HUDEP-2 (cell line): ENCODE results near the gene KBTBD8.

ENCODE experiments used
- DNase-seq, 76 experiments: peaks; one replicate each; lab custom pipeline; 2025; ENCODE audit not compliant: unreplicated experiment in 76 of 76; lab: John Stamatoyannopoulos, UW

KBTBD8 gene, protein sequence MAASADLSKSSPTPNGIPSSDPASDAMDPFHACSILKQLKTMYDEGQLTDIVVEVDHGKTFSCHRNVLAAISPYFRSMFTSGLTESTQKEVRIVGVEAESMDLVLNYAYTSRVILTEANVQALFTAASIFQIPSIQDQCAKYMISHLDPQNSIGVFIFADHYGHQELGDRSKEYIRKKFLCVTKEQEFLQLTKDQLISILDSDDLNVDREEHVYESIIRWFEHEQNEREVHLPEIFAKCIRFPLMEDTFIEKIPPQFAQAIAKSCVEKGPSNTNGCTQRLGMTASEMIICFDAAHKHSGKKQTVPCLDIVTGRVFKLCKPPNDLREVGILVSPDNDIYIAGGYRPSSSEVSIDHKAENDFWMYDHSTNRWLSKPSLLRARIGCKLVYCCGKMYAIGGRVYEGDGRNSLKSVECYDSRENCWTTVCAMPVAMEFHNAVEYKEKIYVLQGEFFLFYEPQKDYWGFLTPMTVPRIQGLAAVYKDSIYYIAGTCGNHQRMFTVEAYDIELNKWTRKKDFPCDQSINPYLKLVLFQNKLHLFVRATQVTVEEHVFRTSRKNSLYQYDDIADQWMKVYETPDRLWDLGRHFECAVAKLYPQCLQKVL

DNA sequence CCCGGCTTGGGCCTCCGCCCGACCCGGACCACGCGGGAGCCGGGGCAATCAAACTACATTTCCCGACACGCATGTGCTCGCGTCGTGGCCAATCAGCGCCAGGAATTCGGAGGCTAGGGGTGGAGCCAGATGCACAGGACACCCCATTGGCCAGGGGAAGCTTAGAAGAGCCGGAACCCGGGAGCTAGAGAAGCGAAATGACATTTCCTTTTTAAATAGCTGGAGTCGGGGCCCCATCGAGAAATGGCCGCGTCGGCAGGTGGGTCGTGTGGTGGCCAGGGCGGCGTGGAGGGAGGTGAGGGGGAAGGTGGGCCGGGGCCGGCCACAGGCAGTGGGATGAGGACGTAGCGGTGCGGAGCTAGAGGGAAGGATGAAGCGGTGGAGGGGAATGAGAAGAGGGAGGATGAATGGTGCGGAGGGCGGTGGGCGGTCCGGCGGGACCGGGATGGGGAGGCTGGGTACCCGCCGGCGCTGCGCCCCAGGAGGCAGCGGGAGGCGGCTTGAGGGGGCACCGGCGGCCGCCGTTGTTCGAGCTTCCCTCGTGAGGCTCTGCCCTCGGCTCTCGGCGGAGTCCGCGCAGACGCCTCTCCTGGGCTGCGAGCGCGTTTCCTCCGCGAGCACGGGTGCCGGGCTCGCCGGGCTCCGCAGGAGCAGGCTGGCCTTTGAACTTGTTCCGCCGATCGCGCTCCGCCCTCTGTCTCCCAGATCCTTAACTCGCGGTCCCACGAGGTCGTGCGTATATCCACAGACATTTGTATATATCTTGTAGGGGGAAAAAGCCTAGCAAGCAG is at the start of gene KBTBD8:
Gene KBTBD8, plus strand, starts transcription at position 195 of the 791 bp plus-strand sequence. Its CDS starts 49 bp downstream, at position 244.
- DNase-seq = peak; percentile 58 to 99 (median 97)

DNA sequence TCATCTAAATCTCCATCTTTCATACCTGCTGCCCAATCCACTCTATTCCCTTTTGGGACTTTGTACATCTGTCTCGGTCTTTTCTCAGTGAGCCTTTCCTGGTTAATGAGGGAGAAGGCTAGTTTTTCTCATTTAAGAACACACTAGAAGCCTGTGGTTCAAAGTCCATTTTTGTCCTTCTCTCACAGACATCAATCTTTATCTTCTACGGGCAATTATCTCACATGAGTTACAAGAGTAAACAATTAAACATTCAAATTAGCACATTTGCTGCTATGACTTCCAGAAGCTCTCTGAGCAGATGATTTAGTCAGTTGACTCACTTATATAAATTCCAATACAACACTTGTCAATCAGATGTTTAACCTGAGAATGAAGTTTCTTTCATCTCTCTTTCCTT is 49.3 kb upstream of the KBTBD8 start:
- DNase-seq = no peak

DNA sequence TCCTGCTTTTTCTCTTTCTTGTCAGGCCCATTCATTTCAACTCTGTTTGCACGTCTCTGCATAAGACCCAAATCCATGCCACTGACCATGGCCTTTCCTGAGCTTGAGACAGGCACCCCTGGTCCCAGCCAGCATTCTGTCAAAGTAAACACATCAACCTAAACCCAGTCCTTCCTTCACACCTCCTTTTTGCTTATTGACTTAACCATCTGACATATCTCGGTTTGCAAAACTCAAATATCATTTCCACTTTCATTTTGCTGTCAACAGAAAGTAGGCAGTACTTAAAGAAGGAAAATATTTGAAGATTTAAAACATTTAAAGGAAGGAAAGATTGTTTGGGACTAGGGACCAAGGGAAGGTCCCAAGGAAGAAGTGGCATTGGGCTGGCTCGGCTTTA is 48.2 kb upstream of the KBTBD8 start:
- no peak for DNase-seq

DNA sequence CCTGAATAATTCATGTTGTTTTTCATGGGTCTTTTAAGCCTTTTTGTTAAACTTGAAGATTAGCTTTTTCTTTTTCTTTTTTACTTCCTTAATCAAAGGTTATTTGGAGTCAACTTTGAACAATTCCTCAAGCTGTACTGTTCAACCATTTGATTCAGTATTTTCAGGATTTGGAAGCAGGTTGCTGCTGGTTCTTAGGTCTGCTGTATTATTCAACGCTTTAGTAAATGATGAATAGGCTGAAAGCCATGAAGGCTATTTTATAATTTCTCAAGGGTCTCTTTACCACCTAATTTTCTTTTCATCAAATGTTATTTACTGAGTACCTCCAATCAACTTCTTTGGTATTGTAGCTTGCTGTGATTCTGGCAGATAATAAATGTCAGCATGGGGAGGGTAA is 45.8 kb upstream of the KBTBD8 start:
- DNase-seq = no peak

DNA sequence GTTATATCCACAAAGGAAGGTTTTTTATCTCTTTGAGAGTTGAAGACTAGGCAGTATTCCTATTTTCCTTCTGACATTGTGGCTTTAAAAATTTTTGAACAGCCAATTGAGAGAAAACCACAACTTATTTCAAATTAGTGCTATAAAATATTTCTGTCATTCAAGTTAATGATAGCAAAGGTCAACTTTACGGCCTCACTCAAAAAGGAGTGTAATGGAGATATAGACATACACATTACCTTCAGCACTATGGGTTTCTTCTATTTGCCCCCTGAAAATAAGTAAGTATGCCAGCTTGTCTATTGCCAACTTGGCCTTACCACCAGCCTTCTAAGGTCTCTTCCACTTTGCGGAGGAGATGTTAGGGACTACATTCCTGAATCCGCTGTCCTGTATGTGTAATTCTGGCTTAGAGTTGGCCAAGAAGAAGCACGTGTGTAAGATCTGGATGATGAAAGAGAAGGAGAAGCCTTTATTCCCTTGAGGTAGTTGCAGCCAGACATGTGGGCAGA is 44.1 kb upstream of the KBTBD8 start:
- DNase-seq = no peak

DNA sequence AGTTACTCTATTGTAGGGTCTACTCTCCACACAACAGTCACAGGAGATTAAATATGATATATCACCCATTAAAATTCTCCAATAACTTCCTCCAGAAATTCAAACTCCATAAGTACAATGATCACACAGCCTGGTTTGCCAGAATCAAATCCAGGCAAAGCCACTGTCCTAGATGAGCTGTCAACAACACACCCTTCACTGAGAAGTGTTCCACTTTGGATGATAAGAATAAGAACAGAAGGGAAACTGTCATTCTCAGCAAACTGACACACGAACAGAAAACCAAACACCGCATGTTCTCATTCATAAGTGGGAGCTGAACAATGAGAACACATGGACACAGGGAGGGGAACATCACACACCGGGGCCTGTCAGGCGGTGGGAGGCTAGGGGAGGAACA is 41.4 kb upstream of the KBTBD8 start:
- no peak for DNase-seq

DNA sequence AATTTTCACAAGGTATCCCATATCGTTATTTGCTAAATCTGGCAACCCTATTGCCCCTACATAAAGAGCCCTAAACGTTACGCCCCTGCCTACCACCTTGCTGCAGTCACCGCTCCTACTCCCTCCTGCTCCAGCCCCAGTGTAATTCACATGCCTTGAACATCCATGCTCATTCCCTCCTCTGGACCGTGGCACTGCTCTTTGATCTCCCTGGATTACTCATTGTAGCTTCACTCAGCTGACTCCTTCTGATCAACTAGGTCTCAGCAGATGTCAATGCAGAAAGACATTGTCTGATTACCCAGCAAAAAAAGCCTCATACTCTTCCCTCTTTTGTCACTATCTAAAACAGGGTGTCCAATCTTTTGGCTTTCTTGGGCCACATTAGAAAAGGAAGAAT is 40.7 kb upstream of the KBTBD8 start:
- DNase-seq = no peak

DNA sequence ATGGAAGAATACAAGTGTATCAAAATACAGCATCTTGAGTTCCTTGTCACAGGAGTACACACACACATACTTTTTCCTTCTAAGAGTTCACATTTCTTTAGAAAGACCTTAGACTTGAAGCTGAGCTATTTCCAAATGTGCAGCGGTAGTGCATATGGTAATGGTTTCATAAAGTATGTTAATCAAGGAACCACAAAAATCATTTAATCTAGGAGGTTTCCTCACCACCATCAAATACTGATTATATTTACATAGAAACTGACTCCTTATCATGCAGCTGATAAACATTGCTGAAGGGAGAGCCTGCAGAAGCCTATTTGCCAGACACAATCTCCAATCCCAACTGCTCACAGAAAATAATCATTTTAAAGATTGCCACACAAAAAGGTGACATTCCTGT is 40.0 kb upstream of the KBTBD8 start:
- no peak for DNase-seq

DNA sequence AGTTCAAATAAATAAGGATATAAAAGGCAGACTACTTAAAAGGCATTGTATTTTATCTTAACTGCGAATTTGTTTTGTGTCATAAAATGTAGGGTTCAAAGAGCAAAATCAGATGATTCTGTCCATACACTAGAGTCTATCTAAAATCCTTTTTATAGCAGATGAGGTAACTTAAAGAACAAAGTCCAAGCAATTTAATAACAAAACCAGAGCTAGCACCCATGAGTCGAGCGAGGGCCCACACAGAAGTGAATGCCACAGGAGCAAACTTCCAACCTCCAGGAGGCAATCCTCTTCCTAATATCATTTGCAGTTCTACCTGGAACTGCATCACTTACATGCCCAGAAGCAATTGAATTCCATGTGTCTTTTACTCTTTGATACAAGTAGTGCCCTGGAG is 35.4 kb upstream of the KBTBD8 start:
- DNase-seq = no peak

DNA sequence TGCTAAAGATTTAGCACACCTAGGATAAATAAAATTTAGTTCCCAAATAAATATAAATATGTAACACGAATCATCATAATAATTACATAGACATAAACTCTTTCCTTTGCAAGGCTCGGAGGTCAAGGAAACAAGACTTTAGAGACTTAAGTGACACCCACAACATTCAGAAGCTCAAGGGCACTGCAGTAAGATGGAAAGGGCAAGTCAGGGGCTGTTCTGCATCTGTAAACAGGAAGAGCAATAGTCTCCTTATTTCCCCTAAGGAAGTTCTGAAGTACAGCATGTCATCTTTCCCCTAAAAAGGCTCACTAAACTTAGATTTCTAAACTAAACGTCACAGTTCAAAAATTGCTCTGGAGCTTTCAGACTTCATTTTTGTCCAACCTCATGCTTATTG is 26.9 kb upstream of the KBTBD8 start:
- DNase-seq = no peak

DNA sequence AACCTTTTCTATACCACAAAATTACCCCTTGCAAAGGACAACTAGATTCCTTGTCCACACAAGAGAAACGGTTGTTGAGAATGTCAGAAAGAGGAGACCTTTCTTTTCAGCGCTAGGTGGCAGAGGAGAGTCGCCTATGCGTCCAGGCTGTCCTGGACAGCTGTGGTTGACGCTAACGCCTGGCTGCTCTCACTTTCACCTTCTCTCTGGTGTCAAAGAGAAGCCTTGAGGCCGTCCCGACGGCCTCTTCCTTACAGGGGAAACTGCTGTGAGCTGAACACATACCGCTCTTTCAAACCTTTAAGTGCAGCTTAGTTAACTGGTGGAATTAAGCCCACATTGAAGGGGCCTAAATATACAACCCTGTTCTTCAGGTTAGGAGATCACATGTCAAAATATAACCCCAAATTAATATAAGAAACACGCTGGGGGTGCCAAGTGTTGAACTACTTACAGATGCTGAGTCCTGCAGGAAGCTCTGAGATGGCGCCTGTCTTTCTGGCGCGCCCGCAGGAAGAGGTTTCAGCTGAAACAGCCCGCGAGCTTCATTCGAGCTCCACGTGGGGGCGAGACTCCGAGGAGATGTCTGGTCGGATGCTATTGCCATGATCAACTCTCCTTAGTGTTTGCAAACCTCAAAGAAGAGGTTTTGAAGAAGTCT is 26.1 kb upstream of the KBTBD8 start:
- DNase-seq = peak in 73 of 76 experiments; percentile 9 to 79 (median 53)

DNA sequence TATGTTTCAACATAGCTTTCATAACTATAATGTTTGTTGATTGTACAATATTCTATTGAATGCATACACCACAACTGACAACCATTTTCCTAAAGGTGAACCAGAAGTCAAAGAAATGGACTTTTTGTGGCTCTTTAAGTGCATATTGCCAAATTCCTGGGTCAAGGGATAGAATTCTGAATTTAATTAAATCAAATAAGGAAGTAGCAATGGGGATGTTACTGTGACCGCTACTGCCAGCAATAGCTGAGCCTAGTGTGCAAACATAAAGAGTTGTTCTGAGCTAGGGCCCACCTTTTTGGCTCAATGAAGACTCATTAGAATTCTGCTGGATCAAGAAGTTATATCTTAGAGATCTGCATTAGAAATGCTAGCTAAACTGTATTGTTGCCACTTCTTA is 17.3 kb upstream of the KBTBD8 start:
- no peak for DNase-seq

DNA sequence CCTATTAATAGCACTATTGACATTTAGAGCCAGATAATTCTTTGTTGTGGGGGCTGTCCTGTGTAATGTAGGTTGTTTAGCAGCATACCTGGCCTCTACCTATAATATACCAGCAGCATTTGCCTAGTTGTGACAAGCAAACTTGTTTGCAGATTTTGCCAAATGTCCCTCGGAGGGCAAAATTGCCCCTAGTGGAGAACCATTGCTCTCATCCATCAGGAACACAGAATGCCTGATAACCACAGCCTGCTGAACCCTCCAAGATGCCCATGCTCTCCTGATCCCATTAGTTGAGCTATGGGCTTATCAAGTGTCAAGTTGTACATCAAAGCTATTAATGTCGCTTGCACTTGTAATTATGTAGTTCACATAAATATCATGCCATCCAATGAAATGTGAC is 15.0 kb upstream of the KBTBD8 start:
- DNase-seq = no peak

DNA sequence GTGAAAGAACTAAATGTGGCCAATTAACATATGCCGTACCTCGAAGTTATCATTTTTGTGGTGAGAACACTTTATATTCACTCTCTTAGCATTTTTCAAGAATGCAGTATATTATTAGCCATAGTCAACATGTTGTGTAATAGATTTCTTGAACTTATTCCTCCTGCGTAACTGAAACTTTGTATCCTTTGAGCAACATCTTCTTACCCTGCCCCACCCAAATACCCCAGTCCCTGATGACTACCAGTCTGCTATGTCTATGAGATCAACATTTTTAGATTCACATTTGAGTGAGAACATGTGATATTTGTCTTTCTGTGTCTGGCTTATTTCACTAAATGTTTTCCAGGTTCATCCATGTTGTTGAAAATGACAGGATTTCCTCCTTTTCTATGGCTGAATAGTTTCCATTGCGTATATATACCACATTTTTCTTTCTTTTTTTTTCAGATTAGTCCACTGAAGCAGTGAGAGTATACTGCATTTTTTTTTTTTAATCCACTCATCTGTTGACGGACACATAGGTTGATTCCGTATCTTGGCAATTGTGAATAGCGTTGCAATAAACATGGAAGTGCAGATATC is 12.7 kb upstream of the KBTBD8 start:
- DNase-seq = no peak

DNA sequence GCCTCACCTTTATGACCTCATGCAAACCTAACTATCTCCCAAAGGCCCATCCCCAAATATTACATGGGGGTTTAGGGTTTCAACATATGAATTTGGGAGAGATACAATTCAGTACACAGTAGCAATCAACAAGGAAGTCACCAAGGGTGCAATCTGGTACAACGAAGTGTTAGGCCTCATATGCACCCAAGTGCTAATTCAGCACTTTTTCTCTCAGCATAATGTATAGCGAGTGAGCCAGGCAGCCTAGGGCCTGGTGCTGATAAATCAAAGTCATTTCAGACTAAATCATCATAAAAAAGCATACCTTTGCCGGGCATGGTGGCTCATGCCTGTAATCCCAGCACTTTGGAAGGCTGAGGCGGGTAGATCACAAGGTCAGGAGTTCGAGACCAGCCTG is 11.7 kb upstream of the KBTBD8 start:
- no peak for DNase-seq

DNA sequence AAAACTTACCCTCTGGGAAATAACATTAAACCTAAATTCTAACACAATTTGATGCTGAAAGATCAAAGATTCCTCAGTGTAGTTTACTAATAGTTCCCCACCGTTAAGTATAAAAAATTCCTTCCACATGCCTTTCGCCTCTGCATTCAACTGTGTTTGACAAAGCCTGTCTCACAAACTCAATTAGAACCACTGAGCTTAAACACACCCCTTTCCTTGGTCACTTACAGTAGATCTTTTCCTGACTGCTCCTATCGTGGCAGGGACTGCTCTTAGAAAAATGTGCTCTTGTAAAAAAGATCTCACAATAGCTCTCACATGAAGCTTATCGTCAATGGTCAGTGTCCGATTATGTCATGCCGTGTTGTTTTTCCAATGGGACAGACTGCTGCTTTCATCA is 8.9 kb upstream of the KBTBD8 start:
- DNase-seq = no peak

DNA sequence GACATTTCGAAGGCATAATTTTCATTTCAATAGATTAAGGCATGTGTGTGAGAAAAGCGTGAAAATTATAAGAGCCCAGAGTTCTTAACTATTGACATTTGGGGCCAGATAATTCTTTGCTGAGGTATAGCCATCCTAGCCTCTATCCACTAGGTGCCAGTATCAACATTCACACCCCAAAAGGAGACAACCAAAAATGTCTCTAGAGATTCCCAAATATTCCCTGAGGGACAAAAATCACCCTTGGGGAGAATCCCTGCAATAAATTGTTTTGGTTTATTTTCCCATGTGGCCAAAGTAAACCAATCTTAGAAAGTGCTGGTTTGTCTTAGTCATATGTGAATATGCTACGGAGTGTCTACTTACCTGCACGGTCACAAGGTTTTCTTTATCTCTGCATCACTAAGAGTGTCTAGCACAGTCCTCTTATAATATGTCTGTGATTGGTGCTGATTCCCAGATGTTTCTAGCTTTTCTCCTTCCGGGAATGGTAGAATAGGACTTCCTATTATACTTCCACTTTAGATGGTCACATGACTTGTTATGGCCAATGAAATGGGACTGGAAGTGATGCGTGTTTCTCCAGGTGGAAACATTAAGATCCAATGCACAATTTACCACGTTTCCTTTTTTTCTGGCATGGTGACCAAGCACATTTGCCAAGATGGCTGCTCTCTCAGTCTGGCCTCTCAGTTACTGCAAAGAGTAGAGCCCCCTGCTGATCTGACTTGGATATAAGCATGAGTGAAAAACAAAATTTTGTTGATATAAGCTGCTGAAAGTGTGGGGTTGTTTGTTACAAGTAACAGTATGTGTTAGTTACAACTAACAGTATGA is 8.0 kb upstream of the KBTBD8 start:
- peak in 22 of 76 experiments; percentile 3 to 52 (median 28) for DNase-seq

DNA sequence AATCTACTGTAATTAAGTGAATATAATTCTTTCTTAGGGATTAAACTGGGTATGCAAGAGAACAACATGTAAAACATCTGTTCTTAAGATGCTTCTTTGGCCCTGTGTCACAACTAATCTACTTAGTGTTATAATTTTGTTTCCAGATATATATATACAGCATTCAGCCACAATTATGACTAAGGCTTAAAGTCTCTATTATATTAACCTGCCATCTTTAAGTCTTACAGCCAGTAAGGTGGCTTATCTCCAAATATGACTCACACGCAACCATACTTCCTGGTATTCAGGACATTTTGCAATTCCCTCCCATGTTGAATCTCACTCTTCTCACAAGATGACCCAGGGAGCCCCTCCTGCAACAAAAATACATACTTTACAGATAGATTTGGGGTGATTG is 6.6 kb upstream of the KBTBD8 start:
- peak in 3 of 76 experiments; percentile 4 to 37 (median 20) for DNase-seq

DNA sequence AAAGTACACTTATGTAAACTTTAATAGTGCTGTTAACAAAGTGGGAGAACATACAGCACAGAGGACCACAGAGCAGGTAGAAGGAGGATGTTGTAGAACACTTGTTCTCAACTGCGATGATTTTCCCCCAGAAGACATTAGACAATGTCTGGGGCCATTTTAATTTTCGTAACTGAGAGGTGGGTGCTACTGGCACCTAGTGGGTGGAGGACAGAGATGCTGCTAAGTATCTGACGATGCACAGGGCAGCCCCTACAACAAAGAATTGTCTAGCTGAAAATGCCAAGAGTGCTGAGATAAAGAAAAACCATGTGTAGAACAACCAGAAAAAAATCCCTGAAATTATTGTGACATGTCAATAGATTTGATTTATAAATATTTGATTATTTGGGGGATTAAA is 5.0 kb upstream of the KBTBD8 start:
- no peak for DNase-seq

DNA sequence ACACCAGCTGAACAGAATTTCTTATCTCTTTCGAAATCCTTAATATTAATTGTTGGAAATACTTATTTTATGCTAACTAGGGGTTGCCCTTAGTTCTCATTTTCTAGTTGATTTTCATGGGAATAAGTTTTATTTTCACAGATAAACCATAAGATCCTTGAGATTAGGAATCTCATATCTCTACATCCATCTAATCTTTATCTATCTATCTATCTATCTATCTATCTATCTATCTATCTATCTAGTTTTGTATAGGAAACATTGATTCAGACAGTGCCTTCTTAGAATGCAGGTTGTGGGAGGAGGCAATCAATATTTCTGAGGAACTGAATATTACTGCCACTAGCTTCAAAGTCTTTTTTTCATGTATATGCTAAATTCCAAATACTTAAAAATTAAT is 3.5 kb upstream of the KBTBD8 start:
- DNase-seq = no peak
